ENCODE results near the gene FBXO31. TPM values are rescaled to one million over a fixed set of nuclear protein-coding genes. Genes with fewer than 3 reads are reported as not detected.

FBXO31 gene, protein sequence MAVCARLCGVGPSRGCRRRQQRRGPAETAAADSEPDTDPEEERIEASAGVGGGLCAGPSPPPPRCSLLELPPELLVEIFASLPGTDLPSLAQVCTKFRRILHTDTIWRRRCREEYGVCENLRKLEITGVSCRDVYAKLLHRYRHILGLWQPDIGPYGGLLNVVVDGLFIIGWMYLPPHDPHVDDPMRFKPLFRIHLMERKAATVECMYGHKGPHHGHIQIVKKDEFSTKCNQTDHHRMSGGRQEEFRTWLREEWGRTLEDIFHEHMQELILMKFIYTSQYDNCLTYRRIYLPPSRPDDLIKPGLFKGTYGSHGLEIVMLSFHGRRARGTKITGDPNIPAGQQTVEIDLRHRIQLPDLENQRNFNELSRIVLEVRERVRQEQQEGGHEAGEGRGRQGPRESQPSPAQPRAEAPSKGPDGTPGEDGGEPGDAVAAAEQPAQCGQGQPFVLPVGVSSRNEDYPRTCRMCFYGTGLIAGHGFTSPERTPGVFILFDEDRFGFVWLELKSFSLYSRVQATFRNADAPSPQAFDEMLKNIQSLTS
- 16.4 and 26.5 TPM in 2 replicates for total RNA-seq

GRCh38 chr16:87383505-87384161, at the start of gene FBXO31:
Gene FBXO31 (minus strand): TSS chr16:87383776. CDS start chr16:87383744, 32 bp downstream.

DNA sequence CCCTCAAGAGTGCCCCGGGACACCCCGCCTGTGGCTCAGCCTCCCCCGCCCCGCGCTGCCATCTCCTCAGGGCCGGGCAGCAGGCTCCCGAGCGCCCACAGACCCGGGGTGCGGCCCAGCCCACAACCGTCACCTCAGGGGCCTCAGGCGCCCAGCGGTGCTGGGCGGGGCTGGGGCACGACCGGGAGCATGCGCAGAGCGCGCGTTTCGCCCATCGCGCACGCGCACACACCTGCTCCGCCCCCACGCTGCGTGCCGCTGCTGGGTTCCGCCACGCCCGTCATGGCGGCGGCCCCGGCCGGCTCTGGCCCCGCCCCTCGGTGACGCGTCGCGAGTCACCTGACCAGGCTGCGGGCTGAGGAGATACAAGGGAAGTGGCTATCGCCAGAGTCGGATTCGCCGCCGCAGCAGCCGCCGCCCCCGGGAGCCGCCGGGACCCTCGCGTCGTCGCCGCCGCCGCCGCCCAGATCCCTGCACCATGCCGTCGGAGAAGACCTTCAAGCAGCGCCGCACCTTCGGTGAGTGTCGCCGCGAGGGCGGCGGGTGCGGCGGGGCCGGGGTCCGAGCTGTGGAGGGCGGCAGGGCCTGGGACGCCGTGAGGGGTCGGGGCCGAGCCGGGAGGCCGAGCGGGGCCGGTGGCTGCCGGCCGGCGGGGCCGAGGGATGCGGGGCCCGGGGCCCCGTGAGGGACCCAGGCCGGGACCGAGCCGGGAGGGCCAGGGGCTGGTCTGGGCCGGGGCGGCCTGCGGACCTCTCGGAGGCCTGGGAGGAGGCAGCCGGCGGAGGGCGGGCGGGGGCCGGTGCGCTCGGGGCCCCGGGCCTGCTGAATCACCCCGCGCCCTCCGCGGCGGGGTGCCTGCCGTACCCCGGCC, 8.6 kb upstream of the FBXO31 start, which contains the start of gene MAP1LC3B:
MAP1LC3B (plus strand) TSS at position 387 of the 871 bp plus-strand sequence; CDS start at position 479, 92 bp downstream.

GRCh38 chr16:87316923-87317749, 66.4 kb downstream of the FBXO31 start, which contains the start of gene C16orf95:
Gene C16orf95 (minus strand): TSS chr16:87317392. CDS start chr16:87317242, 150 bp downstream.

Other genes with a start within 250 kb of the FBXO31 start
- 0.36 and 1.6 TPM in 2 replicates for gene C16orf95, start 66.4 kb downstream of the FBXO31 start, total RNA-seq
- gene MAP1LC3B, start 8.6 kb upstream of the FBXO31 start, total RNA-seq, result 44.6 and 75.2 TPM in 2 replicates
- 5.1 and 5.7 TPM in 2 replicates for gene ZCCHC14, start 109.2 kb upstream of the FBXO31 start, total RNA-seq
- not detected in 2 replicates for gene JPH3, start 218.7 kb upstream of the FBXO31 start, total RNA-seq